DMS153 (cell line): Measurements from ENCODE around the gene RPS5.
"Not testable (repeated sequence)": the region's sequence is repeated elsewhere in the genome, so short reads cannot be mapped to it uniquely, and the experiment has no call there.

Source experiments
- DNase-seq: peaks from one replicate; lab custom pipeline; 2025; lab: John Stamatoyannopoulos, UW

Gene RPS5

DNA sequence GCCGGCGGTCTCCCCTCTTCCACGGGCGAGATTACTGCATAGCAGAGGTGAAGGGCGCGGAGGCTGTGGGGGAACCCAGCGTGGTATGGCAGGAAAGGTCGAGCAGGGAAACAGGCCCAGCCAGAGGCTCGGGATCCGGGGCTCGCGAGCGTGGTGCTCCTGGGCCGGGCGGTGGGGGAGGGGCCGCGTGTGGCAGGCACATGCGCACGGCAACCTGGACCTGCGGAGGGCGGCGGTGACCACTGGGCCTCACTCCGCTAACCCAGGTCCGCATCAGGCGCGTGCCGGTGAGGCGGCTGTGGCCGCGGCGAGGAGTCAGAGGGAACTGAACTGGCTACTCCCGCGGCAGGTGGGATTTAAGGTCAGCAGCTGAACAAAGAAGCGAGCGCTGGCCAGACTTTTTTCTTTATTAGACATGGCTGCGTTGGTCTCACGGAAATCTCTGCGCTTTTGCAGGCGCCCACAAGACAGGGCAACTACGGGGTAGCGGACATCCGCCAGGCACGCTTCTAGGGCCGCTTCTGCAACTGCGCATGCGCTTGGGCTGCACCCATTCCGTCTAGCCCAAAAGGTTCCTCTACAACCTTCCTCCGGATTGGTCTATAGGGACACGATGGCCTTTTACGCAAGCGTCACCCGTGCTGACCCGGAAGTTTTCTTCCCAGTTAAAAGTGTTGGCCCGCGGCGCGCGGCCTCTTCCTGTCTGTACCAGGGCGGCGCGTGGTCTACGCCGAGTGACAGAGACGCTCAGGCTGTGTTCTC lies at the start of gene RPS5:
Gene RPS5 (plus strand): TSS at position 694 of the 762 bp plus-strand sequence. CDS start 869 bp downstream, outside the sequence.
- peak; percentile 99 for DNase-seq

DNA sequence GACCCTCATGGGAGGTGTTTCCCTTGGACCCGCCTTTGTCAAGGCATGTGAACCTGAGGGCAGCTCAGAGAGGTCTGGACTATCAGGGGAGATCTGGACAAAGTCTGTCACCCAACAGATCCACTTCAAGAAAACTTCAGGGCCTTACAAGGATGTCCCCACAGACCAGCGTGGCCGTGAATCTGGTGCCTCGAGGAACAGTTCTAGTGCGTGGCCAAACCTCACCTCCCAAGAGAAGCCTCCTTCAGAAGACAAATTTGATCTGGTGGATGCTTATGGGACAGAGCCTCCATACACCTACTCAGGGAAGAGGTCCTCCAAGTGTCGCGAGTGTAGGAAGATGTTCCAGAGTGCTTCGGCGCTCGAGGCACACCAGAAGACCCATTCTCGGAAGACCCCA lies 48.7 kb upstream of the RPS5 start:
- no peak for DNase-seq

DNA sequence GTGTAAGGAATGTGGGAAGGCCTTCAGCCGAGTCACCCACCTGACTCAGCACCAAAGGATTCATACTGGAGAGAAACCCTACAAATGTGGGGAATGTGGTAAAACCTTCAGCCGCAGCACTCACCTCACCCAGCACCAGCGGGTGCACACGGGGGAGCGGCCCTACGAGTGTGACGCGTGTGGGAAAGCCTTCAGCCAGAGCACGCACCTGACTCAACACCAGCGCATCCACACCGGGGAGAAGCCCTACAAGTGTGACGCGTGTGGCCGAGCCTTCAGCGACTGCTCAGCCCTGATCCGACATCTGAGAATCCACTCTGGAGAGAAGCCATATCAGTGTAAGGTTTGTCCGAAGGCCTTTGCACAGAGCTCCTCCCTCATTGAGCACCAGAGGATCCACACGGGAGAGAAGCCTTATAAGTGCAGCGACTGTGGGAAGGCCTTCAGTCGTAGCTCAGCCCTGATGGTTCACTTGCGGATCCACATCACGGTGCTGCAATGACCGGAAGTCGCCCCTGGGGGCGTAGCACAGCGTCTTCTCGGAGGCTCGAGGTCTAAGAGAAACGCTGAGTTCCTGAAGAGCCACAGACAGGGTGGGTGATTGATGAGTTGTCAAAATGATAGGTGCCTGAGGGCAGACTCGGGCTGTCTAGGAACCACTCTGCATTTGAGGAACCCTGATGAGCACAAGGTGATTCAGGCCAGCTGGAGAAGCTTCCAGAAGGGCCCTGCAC lies 48.1 kb upstream of the RPS5 start:
- DNase-seq = no peak

DNA sequence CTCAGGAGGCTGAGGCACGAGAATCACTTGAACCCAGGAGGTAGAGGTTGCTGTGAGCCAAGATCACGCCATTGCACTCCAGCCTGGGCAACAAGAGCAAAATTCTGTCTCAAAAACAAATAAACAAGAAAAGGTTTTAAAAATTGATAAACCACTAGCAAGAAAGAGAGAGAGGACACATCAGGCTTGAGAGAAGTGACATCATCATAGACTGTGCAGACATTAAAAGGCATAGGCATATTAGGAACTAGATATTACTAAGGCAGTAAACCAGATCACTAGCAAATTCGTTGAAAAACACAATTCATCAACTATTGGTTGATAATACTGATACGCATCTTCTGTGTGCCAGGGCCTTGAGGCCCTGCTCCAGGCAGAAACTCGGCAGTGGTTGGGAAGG lies 41.5 kb upstream of the RPS5 start:
- no peak for DNase-seq

DNA sequence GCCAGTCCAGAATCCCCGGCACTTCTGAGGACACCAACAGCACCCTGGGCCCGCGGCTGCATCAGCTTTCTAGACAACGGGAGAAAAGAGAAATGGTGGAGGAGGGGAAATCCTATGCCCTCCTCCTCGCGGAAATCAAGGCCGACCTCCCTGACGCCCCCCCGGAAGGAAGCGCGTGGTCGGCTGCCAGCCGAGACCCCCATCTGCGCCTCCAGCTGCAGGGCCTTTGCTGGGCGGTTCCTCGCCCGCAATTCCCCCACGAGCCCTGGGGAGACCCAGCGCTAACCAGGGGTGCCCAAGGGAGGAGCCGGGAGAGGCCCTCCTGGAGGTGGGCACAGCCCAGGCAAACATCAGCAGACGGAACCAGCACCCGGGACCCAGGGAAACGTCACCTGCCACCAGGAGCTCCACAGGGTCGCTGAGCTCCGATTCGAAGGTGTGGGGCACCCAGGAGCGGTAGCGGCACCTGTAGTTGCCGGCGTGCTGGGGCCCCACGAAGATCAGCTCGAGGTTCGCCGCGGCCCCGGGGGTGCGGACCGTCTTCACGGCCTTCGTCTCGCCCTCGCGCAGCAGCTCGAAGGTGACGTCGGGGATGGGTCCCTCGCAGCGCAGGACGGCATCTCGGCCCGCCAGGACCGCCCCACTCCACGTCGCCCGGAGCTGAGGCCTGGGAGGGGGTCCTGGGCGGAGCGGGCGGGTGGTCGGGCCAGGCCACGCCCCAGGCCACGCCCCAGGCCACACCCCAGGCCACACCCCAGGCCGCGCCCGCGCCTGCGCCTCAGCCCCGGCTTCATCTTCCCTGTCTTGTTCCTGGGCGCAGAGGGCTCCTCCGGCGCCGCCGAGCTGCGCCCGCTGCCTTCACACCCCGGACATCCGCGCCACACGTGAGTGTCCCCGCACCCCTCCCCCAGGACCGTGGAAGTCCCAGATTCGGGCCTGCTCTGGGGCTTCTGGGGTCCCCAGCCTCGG lies 39.8 kb upstream of the RPS5 start:
- peak; percentile 38 for DNase-seq

DNA sequence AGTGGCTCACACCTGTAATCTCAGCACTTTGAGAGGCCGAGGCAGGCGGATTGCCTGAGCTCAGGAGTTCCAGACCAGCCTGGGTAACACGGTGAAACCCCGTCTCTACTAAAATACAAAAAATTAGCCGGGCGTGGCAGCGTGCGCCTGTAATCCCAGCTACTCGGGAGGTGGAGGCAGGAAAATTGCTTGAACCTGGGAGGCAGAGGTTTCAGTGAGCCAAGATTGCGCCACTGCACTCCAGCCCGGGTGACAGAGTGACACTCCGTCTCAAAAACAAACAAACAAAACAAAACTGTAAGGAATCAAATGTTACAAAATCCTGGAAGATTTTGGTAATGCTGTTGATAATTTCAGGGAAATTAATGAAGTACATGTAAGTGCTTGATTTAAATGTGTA lies 39.0 kb upstream of the RPS5 start:
- DNase-seq = not testable (repeated sequence)

DNA sequence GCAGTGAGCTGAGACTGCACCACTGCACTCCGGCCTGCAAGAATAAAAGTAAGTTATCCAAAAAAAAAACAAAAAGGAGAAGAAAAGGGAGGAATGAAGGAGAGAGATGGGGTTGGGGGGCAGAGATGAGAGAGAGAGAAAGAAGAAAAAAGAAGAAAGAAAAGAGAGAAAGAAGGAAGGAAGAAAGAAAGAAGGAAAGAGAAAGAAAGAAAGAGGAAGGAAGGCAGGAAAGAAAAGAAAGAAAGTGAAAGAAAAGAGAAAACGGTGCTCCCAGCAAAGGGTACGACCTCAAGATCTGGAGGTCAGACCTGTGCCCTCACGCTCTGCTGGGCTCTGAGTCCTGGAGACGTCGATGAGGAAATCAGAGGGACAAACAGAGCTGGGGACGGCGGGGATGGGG lies 37.5 kb upstream of the RPS5 start:
- no peak for DNase-seq

DNA sequence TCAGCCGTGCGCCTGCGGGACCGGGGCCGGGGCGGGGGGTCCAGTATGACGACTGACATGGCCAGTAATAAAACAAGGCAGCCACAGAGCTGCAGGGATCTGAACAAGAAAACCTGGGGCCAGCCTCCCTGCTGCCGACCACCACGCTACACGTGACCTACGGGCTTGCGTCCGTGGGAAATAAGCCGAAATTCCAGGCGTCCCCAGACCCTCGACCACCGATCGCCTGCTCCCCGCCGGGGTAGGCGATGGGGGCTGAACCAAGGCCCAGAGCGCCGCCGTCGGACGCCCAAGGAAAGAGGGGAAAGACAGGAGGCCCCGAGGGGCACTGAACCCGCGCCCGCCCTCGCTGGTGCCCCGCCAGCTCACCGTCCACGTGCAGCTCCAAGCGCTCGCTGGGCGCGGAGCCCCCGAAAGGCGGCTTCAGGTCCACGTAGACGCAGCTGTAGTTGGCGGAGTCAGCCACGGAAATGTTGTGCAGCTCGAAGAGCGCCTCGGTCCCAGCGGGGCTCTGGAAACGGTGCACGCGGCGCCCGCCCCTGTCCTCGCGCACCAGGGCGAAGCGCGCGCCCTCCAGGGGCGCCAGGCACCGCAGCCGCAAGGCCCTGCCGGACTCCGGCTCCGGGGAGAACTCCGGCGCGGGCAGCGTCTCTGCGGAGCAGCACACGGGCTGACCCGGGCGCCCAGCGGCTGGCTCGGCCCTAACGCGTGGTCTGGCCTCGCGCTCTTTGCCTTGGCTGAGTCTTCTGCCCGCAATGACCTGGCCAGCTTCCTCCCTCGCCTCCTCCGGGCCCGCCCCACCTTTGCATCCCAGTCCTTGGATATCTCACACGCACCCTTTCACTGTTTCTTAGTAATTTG lies 36.8 kb upstream of the RPS5 start:
- DNase-seq = no peak

DNA sequence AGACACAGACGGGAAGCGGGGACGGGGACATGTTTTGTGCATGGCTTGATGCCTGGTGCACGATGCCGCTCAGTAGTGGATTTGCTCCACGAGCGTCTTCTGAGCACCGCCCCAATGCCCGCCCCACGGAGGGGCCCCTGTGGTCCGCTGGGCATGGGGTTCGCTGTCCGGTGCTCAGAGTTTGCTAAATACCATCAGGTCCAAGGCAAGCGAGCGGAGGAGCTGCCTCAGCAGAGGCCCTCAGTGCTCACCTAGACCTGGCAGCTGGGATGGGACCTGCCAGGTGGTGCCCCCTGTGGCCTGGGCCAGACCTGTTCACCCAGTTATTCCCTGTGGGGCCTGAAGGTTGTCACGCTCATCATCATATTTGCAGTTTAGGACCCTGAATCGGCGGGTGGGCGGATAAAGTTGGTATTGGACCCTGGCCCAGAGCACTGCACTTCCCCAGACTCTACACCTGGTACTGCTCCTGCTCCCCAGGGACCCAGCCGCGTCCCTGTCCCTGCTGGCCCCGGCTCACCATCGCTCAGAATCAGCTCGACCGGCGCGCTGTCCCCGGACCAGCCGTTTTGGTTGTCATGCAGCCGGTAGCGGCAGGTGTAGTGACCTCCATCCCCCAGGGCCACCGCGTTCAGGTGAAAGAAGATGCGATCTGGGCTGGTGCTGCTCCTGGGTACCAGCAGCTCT lies 36.1 kb upstream of the RPS5 start:
- no peak for DNase-seq

DNA sequence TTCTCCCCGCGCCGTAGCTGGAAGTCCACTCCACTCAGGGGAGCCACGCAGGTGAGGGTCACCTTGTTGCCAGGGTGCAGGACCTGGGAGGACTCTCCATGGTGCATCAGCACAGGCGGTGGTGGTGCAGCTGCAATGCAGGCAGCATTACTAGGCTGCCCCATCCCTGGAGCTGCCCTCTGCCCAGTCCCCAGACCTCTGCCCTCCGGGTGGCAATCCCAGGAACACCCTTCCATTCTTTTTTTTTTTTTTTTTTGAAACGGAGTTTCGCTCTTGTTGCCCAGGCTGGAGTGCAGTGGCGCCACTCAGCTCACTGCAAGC lies 35.6 kb upstream of the RPS5 start:
- no peak for DNase-seq

DNA sequence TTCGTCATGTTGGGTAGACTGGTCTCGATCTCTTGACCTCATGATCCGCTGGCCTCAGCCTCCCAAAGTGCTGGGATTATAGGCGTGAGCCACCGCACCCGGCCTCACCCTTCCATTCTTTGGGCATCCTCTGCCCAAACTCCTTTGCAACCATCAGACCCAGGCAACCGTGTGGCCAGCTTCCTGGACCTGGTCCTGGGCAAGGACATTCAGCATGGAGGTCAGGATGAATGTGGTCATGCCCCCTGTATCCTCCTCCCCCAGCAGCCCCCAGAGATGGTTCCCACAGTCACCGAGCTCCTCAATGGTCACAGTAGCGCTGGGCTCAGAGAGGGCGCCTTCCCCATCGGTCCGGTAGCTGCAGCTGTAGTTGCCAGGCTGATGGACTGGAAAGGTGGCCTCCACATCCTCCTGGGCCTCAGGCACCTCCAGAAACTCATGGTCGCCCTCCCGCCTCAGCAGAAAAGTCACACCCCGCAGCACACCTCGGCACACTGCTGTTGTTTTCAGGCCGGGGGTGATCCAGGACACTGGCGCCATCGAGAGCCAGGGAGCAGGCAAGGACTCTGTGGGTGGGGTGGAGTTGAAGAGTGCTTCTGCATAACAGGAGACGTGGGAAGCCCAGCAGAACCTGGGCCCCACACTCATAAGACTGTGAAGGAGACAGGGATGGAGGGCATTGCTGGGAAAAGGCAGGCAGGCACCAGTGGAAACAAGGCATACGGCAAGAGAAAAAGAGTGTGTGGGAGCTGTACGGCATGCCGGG lies 34.9 kb upstream of the RPS5 start:
- no peak for DNase-seq

DNA sequence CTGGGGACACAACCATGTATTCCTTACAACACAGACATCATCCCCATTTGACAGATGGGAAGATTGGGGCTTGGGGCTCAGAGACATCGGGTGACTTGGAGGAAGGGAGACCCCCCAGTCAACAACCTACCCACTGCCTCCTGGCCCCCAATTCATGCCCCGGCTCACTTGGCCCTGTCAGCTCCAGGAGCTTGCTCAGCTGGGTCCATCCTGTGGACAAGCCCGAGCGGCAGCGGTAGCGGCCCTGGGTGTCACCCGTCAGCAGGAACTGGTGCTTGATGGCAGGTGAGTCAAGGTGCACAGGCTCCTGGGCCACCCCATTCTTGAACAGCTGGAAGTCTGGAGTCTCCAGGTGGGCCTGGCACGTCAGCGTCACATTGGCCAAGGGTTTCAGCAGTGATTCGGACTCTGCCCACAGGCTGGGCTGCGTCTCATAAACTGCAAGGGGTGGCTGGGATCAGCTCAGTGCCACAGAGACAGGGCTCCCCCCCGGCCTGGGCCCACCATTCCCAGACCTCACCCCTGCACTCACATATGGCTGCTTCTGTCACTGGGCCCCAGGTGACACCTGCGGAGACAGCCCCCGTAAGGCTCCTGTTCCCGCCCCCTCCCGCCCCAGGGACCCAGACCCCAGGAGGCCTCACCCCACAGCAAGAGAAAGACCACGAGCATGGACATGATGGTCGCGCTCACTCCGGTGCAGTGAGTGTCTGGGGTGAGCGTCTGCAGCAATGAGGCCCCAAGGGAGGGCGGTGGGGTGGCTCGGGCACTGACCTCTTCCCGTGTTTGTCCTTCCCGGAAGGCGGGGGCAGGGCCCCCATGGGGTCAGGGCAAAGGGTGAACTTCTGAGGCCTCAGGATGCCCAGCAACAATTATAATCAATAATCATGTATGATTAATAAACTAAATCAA lies 34.1 kb upstream of the RPS5 start, which contains the start of gene A1BG:
Gene A1BG (minus strand): TSS at position 733 of the 912 bp plus-strand sequence. CDS start 55 bp downstream, at position 678.
- DNase-seq = no peak

DNA sequence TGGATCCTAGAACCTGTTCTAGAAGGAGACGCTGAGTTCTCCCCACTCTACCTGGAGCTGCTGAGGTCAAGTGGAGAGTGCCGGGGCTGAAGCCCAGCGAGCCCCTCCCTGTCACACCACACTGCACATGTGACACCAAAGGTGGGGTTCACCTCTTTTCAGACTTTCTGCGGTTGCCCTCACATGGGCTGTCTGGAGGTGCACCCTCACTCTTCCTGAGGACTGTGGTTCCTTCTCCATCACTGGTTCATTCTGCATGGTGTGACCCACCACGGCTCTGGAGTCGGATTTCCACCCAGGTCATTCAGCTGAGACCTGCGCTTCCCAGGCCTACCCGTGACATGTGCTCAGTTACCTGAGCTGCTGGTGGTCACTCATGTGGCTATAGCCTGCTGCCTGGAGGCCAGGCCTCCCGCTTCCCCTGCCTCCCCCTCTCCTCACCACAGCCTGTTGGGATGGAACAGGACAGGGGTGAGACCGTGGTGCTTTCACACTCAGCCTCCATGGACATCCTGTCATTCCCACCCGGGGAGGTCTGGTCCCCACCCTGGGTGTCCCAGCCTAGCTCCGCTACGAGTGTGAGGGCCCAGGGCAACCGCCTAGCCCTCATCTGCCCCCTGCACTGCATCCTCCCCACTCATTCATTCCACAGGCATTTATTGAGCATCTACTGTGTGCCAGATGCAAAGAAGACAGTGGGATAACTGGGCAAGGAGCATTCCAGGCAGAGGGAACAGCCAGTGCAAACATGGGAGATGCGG lies 33.2 kb upstream of the RPS5 start:
- no peak for DNase-seq

DNA sequence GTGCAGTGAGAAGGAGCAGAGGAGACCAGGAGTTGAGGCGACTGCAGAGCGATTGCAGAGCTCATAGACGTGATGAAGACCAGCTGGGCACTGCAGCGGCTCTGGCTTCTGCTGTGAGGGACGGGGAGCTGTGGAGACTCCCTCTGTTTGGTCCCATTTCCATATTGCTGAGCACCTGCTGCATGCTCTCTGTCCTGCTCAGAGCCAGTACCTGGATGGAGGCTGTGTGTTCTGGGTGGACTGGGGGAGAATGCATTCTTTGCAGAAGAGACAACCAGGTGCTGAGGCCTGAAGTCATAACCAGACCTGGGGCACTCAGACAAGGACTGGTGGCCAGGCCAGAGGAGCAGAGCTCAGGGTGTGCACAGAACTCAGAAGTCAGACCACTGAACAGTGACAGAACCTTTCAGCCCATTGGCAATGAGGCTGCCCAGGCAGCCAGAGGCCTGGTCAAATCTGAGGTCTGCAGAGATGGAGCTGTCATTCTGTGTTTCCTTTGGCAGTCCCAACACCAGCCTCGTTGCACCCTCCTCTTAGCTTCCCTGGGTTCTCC lies 32.5 kb upstream of the RPS5 start:
- DNase-seq = no peak

DNA sequence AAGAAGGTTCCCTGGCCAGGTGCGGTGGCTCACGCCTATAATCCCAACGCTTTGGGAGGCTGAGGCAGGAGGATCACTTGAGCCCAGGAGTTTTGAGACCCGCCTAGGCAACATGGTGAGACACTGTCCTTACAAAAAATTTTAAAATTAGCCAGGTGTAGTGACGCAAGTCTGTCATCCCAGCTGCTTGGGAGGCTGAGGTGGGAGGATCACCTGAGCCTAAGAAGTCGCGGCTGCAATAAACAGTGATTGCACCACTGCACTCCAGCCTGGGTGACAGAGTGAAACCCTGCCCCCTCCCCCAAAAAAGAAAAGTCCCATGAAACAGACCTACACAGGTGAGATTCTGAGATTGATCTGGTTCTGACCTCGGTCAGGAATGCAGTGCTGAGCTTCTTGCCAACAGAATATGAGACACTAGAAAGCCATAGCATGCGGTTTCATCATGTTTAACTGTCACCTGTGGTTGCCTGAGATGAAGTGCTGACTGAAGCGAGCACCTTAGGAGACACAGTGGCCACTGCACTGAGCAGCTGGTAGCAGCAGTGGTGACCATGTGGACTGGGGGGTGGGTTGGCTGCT lies 31.8 kb upstream of the RPS5 start:
- DNase-seq = no peak

DNA sequence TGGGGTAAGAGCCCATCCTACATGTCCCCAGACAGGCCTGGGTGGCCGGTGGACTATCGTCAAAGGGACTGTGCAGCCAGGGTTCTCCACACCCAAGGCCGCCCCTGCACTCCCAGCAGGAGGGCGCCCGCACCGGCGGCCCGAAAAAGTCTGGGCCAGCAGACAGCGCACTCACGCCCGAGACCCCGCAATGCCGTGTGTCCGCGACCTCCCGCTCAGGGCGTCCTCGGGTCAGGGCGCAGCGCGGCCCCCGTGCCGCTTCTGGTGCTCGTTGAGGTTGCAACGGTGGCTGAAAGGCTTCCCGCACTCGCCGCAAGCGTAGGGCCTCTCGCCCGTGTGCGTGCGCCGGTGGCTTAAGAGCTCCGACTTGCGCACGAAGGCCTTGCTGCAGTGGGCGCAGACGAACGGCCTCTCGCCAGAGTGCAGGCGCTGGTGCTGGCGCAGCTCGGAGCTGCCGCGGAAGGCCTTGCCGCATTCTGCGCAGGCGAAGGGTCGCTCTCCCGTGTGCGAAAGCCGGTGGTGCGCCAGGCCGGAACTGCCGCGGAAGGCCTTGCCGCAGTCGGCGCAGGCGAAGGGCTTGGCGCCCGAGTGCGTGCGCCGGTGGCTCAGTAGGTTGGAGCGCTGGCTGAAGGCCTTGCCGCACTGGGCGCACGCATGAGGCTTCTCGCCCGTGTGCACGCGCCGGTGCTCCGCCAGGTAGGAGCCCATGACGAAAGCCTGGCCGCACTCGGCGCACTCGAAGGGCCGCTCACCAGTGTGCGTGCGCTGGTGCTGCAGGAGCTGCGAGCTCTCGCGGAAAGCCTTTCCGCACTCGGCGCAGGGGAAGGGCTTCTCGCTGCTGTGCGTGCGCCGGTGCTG lies 30.9 kb upstream of the RPS5 start:
- DNase-seq = no peak
